8988T (cell line): ENCODE results near the gene PTPRN2.
"Not testable (repeated sequence)": the region's sequence is repeated elsewhere in the genome, so short reads cannot be mapped to it uniquely, and the experiment has no call there.

ENCODE experiments used
- DNase-seq: peaks from one replicate; pipeline ENCODE4 v3.0.0; 2011

Gene PTPRN2

DNA sequence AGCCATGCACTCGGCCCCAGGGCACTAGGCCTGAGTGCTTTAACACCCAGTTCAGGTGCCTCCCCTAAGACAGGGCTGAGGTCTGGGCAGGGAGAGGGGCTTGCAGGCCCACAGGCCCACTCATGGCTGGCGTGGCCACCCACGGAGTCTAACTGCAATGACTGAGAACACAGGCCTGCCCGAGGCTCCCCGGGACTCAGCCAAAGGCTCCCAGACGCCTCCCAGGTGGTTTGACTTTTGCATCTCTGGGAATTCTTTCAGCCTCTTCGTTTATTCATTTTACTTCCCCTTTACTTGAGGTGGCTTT lies 37.3 kb downstream of the PTPRN2 start:
- DNase-seq: no peak

- no peak for DNase-seq
These were observed 37.8 kb downstream of the PTPRN2 start for GRCh38 chr7:158549616-158550393.

- no peak for DNase-seq
These were observed 38.4 kb downstream of the PTPRN2 start for GRCh38 chr7:158549176-158549615.

- no peak for DNase-seq
These were observed 38.9 kb downstream of the PTPRN2 start for GRCh38 chr7:158548726-158549125.

GRCh38 chr7:158547817-158548216 lies 39.8 kb downstream of the PTPRN2 start:
- no peak for DNase-seq

DNA sequence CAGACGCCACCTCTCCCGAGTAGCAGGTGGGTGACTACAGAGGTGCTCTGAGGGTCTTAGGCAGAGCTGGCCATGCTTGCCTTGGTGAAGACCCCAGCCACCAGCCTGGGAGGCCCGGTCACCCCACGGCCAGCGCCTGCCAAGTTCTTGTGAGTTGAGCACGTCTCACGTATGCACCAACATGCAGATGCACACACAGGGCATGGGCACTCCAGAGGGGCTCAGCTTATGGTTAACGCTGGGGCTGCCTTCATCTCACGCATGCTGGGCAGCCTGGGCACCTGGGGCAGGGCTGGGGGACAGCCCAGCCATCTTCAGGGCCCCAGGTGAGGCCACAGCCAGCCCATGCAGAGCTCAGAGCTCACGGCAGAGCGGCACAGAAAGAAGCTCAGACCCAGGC lies 41.0 kb downstream of the PTPRN2 start:
- no peak for DNase-seq

DNA sequence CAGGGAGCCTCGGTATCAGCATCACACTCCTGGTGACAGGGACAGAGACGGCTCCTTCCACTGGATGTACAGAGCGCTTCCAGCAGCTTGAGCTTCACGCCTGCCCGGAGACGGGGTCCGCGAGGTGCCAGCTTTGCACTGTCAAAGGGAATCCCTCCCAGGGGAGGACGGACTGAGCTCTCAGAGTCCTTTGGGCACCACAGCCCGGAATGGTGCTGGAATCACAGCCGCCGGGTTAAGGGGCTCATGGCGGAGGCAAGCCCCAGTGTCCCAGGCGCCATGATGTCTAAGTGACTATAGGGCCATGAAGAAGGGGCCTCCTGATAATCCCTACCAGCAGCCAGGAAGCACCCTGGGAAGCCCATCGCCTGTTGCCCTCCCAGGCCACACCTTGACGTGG lies 41.4 kb downstream of the PTPRN2 start:
- no peak for DNase-seq

GRCh38 chr7:158544708-158545107 lies 42.9 kb downstream of the PTPRN2 start:
- no peak for DNase-seq

- no peak for DNase-seq
These were observed 43.8 kb downstream of the PTPRN2 start for GRCh38 chr7:158543840-158544239.

GRCh38 chr7:158542651-158543566 lies 44.7 kb downstream of the PTPRN2 start:
- DNase-seq: no peak

DNA sequence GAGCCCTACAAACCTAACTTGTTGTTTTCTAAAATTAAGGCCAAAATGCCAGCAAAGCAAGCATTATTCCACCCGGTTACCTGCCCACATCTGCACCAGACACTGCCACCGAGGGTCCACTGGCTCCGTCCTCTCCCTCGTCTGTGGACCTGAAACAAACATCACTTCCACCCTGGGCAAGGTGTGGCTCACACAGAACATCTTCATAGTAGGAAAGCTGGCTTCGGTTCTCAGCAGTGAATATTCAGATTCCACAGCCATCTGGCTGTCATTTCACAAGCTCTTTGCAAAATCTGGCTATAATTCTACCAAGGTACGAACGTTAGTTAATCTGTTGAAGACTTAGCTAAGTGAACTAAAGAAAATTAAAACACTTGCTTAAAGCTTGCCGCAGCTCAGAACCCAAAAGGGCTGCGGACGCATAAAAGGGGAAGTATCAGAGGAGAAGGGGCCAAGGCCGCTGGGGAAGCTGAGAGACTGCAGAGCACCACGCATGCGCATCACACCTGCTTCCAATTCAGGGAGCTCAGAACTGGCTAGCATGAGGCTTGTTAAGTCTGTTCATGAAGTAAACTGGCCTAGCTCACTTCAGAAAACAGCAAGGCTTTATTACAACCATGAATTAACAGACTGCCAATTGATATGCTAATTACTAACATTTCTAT lies 46.1 kb downstream of the PTPRN2 start:
- no peak for DNase-seq

- no peak for DNase-seq
These were observed 47.9 kb downstream of the PTPRN2 start for GRCh38 chr7:158539711-158540146.

DNA sequence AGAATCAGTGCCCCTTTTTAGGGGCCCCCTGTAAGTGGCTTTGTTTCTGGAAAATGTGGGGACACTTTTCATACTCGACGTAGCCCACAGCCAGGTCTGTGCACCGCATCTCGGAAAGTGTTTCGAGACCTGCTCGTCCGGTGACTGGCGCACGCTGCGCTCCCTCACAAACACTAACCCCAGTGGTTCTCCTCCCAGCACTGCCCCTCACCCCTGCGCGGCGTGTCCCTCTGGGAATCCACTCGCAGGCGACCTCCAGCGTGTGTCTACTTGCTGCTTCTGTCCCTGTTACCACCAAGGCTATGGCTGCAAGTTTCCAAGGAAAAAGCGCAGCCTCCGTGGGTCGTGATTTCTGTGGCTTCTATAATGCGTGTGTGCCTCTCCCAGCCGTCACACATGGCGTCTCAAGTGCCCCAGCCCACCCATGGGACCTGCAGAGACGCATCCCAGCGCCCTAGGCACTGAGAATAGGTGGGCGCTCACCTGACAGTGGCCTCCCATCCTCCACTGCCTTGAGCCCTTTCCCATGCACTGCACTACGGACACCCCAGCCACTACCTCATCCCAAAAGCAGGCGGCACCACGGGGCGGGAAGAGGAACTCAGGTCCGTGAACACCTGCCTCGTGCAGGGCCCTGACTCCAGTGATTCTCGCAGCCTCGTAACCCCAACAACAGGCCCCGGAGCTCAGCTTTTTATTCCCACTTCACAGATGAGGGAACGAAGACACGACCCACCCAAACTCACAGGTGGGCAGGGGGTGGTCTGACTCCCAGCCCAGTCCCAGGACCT lies 49.3 kb downstream of the PTPRN2 start:
- no peak for DNase-seq

DNA sequence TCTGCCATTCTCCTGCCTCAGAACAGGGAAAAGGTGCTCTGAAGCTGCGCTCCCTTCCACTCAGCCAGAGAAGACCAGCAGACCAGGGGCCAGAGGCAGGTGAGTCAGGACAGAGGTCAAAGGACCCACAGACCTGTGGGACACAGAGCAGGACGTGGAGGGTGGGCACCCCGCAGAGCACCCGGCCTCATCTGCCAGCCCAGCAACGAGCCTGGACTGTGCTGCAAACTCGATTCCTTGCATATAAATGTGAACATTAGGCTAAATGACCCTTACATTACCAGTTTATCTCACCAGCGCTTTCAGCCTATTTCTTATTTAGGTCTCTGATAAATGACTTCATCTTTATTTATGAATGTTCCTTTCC lies 50.1 kb downstream of the PTPRN2 start:
- no peak for DNase-seq

- no peak for DNase-seq
These were observed 50.6 kb downstream of the PTPRN2 start for GRCh38 chr7:158536871-158537515.

DNA sequence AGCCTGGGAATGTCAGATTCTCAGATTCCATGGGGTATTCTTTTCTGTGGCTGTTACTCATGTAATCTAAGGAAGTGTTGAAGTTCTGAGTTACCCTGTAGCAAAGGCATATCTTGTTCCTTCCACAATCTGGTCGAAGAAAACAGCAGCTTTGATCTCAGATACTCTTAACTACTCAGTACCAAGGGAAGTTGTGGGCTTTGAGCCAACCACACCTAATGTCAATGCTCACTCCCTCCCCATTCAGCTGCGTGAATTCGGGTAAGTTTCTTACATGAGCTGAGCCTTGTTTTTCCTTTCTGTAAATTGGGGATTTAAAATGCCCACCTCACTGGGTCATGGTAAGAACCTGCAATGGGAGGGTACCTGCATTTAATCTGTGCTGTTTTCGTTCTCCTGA lies 52.5 kb downstream of the PTPRN2 start:
- no peak for DNase-seq

GRCh38 chr7:158534598-158534997 lies 53.0 kb downstream of the PTPRN2 start:
- DNase-seq: no peak

GRCh38 chr7:158534134-158534515 lies 53.5 kb downstream of the PTPRN2 start:
- not testable (repeated sequence) for DNase-seq

- DNase-seq: no peak
These were observed 54.1 kb downstream of the PTPRN2 start for GRCh38 chr7:158533386-158534133.

GRCh38 chr7:158532093-158532627 lies 55.5 kb downstream of the PTPRN2 start:
- no peak for DNase-seq

DNA sequence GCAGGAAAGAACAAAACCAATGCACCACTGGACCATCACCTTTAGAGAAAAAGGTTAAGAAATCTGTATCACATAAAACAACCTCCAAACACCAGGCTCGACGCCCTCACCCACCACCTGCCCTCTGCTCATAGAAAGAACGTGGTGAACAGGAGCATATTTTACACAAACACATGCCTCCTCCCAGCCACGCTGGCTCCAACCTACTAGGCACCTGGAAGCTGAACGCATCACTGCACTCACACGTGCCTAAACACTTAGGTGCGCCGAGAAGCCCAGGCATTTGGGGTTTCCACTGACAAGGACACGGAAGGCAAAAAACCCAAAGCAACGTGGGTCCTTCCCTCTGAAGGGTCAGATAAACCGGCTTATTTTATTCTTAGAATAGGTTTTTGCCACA lies 56.0 kb downstream of the PTPRN2 start:
- DNase-seq: no peak
